DMS 273 (cell line): Measurements from ENCODE around the gene ZNF536.
"Not testable (repeated sequence)": the region's sequence is repeated elsewhere in the genome, so short reads cannot be mapped to it uniquely, and the experiment has no call there.

Experiments used
- DNase-seq: peaks from one replicate; lab custom pipeline; 2025; ENCODE audit not compliant: unreplicated experiment; lab: John Stamatoyannopoulos, UW

ZNF536 gene

DNA sequence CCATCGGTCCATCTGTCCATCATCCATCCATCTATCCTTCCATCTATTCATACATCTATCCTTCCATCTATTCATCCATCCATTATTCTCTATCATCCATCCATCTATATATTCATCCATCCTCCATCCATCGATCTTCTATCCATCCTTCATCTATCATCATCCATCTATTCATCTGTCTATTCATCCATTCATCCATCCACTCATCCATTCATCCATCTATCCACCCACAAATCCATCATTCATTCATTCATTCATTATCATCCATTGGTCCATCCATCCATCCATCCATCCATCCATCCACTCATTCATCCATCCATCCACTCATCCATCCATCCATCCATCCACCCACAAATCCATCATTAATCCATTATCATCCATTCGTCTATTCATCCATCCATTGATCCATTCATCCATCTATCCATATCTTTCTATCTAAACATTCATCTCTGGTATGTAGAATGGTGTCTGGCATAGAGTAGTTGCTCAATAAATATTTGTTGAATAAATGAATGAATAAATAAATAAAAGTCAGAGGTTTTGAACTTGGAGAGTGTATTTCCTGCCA is 36.6 kb downstream of the ZNF536 start:
- DNase-seq = no peak

DNA sequence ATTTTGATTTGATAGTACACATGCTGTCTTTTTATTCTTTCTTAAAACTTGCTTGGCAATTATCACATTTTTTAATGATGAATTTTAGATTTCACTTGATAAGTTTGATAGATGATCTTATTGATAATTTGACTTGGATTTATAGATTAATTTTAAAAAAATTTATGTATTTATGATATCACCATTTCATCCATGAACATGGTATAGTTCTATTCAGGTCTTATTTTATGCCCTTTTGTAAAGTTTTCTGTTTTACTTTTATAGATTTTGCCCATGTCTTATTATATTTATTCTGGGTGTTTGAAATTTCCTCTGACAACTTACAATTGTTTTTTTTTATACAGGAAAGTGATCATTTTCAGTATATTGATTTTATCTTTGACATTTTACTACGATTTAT is 39.5 kb downstream of the ZNF536 start:
- no peak for DNase-seq

DNA sequence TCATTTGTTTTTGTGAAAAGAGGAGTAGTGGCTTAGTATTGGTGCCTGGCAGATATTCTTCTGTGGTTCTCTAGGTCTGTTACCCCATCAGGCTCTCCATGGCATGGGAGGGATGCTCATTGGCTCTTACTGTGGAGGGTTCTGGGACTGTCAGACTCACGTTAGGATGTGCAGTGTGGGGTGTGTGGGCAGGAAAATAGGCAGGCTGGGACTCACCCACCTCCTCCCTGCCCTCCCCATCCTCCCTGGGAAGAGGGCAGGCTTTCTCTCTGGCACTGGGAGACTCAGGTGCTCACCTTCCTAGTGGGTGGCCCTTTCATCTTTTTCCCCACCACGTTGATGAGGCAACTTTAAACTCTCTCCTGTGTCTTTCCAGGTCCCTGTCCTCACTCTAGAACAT is 44.2 kb downstream of the ZNF536 start:
- DNase-seq = no peak

- DNase-seq = not testable (repeated sequence)
These were observed 45.0 kb downstream of the ZNF536 start for GRCh38 chr19:30417166-30417565.

DNA sequence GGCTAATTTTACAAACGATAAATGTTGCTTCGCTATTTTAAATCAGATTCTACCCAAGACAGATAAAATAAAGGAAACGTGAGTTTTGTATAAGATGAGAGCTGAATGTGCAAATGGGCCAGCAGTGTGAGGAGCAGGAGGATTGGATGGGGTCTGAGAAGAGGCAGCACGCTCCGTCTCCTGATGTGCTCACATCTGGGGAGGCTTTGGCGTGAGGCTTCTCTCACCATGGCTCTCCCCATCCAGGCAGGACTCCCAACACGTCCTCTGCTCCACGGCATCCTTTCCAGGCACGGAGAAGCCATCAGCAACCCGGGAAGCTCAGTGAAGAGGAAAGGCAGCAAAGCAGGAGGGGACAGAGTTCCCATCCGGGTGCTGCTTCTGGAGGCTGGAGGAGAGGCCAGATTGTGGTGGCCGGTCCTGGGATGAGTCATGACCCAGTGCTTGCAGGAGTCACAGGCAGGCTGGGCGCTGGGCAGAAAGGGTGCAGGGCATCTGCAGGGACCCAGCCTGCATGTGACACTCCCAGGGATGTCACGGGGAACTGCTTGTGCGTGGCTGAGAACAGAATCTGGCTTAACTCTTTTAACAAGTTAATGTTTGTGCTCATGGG is 47.5 kb downstream of the ZNF536 start:
- no peak for DNase-seq

DNA sequence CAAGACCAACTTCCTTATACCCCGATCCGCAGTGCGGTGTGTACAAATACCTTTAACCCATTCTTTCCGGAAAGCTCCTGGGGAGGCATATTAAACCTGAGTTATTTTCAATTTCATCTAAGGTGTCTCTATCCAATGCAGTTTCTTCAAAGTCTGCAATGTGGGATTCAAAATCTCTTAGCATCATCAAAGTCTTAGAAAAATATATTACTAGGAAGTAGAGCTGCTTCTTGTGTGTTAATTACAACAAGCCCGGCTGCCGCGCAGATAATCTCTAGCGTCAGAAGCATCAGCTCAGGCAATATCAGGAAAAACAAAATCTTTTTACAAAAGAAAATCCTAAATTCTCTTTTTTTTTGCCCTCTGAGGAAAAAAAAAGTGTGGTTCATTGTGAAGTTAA is 48.1 kb downstream of the ZNF536 start:
- no peak for DNase-seq

DNA sequence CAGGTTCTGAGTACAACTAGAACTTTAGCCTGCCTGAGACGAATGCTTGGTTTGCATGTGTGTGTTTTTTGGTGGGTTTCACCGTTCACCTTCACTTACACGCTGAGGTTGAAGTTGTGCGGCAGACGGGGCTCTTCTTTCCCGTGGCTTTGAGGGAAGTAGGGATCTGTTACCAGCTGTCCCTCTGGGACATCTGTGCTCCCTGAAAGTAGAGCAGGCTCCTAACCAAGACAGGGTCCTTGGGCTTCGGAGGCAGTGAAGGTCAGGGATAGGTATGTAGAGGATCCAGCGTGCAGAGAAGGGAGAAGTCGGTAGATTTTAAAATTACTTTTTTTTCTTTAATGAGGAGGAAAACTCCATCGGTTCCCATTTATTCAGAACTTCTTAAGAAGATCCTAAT is 48.7 kb downstream of the ZNF536 start:
- DNase-seq = no peak

GRCh38 chr19:30421571-30421970 is 49.4 kb downstream of the ZNF536 start:
- no peak for DNase-seq

DNA sequence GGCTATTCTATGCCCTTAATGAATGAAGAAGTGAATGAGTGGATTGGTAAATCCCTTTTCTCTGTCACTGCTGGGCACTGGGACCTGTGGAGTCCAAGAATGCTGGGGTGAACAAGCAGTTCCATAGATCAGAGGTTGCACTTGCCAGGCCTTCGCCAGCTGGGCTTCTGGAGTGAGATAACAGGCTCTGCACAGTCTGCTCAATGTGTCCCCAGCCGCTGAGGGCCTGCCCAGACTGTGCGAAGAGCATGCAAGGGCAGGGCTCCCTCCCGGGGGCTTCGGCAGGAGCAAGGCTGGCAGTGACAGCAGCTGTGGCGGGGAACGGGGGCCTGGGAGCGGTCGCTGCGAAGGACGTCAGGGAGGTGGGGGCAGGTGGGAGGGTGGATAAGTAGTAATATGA is 51.3 kb downstream of the ZNF536 start:
- peak; percentile 79 for DNase-seq

DNA sequence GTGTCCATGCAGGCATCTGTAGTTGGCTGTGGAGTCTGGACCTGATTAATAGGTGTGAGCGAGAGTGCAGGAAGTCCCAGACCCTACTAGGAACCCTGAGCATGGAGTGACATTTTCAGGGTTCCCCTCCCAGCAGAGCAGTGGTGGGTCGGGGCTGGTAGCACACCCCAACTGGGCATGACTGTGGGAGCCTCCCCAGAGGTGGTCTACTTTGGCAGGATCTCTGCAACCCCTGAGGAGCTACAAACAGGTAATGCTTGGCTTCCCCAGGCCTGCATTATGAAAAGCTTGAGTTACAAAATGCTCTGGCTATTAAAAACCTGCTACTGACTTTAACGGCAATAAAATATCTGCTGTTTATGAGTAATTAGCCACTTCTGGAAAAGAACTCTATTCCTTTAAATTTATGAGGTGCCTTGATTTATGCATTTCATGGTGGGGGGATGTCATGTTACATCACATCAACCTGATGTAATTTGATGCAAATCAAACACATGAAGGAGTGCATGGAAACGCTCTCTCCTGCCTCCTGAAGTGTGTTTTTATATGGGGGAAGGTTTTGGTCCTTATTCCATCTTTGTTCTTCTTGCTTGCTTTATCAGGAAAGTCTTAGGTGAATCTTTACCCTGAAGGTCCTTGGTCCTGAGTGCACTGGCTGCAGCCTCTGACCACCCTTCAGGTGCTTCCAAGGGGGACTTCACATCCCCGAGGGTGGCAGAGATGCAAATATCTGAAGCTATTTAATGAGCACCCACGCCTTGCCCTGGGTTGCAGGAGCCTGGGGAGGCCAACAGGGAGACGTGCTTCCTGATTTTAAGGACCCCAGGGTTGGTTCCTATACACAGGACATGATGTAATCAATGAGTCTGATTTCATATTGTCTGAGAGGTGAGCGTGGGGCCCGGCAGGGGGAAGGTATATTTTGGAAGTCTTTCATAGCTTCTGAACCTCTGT is 54.0 kb downstream of the ZNF536 start:
- DNase-seq = no peak

GRCh38 chr19:30426864-30427263 is 54.7 kb downstream of the ZNF536 start:
- no peak for DNase-seq

DNA sequence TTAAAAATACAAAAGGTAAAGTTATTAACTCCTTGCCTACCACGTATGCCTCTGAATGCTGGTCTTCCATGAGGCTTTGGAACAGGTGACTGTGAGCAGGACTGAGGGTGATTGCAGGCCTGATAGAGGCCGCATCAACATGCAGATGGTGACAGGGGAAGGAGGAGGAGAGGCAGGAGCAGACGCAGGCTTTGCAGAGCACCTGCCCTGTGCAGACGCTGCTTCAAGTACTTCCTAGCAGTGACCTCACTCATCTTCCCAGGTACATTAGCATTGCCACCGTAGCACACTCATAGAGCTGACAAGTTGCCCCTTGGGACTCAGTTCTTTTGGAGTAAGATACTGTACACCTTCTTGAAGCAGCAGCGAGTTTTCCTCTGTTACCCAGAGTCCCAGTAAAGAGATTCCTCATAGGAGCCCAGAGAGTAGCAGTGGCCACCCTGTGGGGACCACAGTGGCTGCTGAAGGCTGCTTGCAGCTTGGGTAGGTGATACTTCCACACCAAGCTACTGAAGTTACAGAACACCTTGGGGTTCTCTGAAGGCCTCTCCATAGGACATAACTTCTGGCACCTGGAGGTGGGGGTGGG is 56.0 kb downstream of the ZNF536 start:
- no peak for DNase-seq

- no peak for DNase-seq
These were observed 56.7 kb downstream of the ZNF536 start for GRCh38 chr19:30428844-30429243.

DNA sequence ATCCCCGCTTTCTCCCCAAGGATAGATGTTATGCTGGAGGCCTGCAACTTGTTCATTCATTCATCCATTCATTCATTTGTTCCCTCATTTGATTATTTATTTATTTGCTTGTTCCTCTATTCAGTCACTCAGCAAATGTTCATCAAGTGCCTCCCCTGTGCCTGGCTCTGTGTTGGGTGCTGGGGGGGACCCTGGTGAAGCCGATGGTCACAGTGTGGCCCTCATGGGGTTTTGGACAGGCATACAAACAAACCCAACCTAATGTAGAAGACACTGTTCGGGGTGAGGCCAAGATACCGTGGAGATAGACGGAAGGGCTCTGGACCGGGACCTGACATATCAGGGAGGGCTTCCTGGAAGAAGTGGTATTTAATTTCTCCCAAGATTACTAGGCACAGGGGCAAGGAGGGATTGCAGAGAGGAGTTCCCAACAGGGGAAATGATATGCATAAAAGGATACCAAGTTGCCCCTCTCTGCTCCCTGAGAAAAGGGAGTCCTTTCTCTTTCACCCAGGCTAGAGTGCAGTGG is 58.1 kb downstream of the ZNF536 start:
- no peak for DNase-seq

DNA sequence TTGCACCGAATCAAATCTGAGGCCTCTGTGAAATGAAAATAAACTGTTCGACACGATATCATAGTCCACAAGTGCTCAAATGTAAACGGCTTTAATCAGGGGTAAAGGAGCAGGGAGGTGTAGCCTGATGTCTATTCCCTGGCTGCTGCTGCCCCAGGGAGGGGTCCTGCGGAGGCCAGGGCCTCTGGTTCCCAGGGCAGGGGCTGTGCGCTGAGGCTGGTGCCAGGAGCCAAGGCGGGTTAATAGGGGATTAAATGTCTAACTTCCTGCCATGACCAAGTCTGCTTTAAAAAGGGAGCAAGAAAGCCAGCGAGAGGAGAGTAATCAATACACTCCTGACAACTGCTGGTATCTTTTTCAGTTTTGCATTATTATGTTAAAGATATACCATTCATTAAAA is 59.4 kb downstream of the ZNF536 start:
- DNase-seq = no peak

DNA sequence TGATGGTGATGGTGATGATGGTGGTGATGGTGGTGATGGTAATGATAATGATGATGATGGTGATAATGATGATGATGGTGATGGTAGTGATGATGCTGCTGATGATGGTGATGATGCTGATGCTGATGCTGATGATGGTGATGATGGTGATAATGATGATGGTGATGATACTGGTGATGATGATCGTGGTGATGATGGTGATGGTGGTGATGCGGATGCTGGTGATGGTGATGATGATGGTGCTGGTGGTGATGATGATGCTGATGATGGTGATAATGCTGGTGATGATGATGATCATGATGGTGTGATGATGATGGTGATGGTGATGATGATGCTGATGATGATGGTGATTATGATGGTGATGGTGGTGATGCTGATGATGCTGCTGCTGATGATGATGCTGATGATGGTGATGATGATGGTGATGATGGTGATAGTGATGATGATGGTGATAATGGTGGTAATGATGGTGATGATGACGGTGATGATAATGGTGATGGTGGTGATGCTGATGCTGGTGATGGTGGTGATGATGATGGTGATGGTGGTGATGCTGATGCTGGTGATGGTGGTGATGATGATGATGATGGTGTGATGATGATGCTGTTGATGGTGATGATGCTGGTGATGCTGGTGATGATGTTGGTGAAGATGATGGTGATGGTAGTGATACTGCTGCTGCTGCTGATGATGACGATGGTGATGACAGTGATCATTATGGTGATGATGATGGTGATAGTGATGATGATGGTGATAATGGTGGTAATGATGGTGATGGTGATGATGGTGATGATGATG is 62.8 kb downstream of the ZNF536 start:
- DNase-seq = no peak

GRCh38 chr19:30437869-30438268 is 65.7 kb downstream of the ZNF536 start:
- no peak for DNase-seq

- DNase-seq = peak; percentile 23
These were observed 67.1 kb downstream of the ZNF536 start for GRCh38 chr19:30439310-30439709.

GRCh38 chr19:30441011-30441410 is 68.8 kb downstream of the ZNF536 start:
- no peak for DNase-seq

DNA sequence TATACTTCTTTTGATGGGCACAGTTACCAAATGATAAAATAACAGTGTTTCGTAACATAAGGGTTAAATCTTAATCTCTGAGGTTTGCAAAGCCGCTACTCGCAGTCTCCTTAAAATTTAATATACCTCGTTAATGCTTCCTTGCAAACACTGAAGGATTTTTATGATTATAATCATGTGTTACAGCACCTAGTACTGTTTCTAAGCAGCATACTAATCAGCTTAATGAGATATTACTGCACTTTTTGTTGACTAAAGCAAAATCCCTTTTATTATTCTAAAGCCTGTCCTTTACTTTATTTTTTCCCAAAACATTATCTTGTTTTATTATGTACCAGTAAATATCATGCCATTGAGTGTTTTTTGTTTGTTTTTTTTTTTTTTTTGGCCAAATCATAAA is 70.5 kb downstream of the ZNF536 start:
- no peak for DNase-seq
